ENCODE measurements around the gene TCF7.

DNA sequence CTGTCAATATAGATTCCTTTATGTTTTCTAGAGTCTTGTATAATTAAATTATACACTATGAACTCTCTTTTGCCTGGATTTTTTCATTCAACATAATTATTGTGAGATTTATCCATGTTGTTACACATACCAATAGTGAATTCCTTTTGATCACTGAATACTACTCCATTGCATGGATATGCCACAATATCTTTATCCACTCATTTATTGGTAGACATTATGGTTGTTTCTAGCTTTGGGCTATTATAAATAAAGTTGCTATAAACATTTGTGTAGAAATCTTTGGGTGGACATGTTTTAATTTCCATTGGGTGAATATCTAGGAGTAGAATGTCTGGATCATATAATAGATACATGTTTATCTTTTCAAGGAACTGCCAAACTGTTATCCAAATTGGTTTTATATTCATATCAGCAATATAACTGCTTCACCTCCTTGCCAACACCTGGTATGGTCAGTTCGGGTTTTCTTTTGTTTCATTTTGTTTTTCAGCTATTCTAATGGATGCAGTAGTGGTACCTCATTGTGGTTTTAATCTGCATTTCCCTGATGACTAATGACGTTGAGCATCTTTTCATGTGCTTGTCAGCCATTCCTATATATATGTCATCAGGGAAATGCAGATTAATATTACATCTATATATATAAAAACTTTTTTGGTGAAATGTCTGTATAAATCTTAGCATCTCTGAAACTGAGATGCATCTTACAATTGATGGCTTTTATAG lies 32.1 kb upstream of the TCF7 start:
- TF ChIP-seq, protein P1, sequence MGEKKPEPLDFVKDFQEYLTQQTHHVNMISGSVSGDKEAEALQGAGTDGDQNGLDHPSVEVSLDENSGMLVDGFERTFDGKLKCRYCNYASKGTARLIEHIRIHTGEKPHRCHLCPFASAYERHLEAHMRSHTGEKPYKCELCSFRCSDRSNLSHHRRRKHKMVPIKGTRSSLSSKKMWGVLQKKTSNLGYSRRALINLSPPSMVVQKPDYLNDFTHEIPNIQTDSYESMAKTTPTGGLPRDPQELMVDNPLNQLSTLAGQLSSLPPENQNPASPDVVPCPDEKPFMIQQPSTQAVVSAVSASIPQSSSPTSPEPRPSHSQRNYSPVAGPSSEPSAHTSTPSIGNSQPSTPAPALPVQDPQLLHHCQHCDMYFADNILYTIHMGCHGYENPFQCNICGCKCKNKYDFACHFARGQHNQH (CRISPR knock-in tag; IDR thresholded peaks at IDR 0.05) = no peak
- TF ChIP-seq, protein P2, sequence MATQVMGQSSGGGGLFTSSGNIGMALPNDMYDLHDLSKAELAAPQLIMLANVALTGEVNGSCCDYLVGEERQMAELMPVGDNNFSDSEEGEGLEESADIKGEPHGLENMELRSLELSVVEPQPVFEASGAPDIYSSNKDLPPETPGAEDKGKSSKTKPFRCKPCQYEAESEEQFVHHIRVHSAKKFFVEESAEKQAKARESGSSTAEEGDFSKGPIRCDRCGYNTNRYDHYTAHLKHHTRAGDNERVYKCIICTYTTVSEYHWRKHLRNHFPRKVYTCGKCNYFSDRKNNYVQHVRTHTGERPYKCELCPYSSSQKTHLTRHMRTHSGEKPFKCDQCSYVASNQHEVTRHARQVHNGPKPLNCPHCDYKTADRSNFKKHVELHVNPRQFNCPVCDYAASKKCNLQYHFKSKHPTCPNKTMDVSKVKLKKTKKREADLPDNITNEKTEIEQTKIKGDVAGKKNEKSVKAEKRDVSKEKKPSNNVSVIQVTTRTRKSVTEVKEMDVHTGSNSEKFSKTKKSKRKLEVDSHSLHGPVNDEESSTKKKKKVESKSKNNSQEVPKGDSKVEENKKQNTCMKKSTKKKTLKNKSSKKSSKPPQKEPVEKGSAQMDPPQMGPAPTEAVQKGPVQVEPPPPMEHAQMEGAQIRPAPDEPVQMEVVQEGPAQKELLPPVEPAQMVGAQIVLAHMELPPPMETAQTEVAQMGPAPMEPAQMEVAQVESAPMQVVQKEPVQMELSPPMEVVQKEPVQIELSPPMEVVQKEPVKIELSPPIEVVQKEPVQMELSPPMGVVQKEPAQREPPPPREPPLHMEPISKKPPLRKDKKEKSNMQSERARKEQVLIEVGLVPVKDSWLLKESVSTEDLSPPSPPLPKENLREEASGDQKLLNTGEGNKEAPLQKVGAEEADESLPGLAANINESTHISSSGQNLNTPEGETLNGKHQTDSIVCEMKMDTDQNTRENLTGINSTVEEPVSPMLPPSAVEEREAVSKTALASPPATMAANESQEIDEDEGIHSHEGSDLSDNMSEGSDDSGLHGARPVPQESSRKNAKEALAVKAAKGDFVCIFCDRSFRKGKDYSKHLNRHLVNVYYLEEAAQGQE (IDR thresholded peaks at IDR 0.05; ENCODE audit: borderline replicate concordance in 1 of 2, low read depth in 1 of 2, low read length in 2 of 2) = no peak
- TF ChIP-seq YY1 (IDR thresholded peaks at IDR 0.05; ENCODE audit: insufficient read depth, insufficient replicate concordance, low read depth, low read length) (no peak), NR2F2 (IDR thresholded peaks at IDR 0.05; ENCODE audit: borderline replicate concordance, low read depth) (no peak), CTCF (CRISPR knock-in tag; IDR thresholded peaks at IDR 0.05) (no peak), SUZ12 (IDR thresholded peaks at IDR 0.05; ENCODE audit: low read depth, low read length) (no peak)

All from HepG2 (cell line).